Measurements from ENCODE around the gene COBL. TPM values are rescaled to one million over a fixed set of nuclear protein-coding genes. Genes with fewer than 3 reads are reported as not detected.

COBL gene
- total RNA-seq, 1 experiment from 2014 or later: 0.03 TPM

GRCh38 chr7:51141451-51142003 is 175.1 kb downstream of the COBL start:
- H3K27me3 ChIP-seq: peaks cover 3% of the 10 kb centered on the region; the same call in 1 of the 2 replicates
- H3K4me3 ChIP-seq: no peak overlapping the region
- H3K36me3 ChIP-seq: no peaks in the 10 kb centered on the region
- H3K9me3 ChIP-seq: no peaks in the 10 kb centered on the region
- no peak for DNase-seq

GRCh38 chr7:51140199-51141164 is 176.1 kb downstream of the COBL start:
- Histone ChIP-seq H3K36me3 (no peaks in the 10 kb centered on the region), H3K27me3 (peaks cover 3% of the 10 kb centered on the region; the same call in 1 of the 2 replicates)

GRCh38 chr7:51139796-51140195 is 176.8 kb downstream of the COBL start:
- Histone ChIP-seq H3K36me3 (no peaks in the 10 kb centered on the region), H3K4me3 (no peak overlapping the region), H3K9me3 (no peaks in the 10 kb centered on the region), H3K27me3 (peaks cover 3% of the 10 kb centered on the region; the same call in 1 of the 2 replicates)
- DNase-seq: peak; percentile 40

More at GRCh38 chr7:51140199-51141164, 176.1 kb downstream of the COBL start:
- no peak for DNase-seq
- no peaks in the 10 kb centered on the region for H3K9me3 ChIP-seq
- H3K4me3 ChIP-seq: no peak overlapping the region

GRCh38 chr7:51138123-51139085 is 178.2 kb downstream of the COBL start:
- peaks cover 3% of the 10 kb centered on the region; the same call in 1 of the 2 replicates for H3K27me3 ChIP-seq
- no peaks in the 10 kb centered on the region for H3K9me3 ChIP-seq
- no peak overlapping the region for H3K4me3 ChIP-seq
- no peak for DNase-seq
- H3K36me3 ChIP-seq: no peaks in the 10 kb centered on the region

GRCh38 chr7:51135576-51135975 is 181.0 kb downstream of the COBL start:
- no peaks in the 10 kb centered on the region for H3K9me3 ChIP-seq
- no peak for DNase-seq
- no peaks in the 10 kb centered on the region for H3K27me3 ChIP-seq
- no peaks in the 10 kb centered on the region for H3K36me3 ChIP-seq
- H3K4me3 ChIP-seq: no peak overlapping the region

GRCh38 chr7:51134013-51134441 is 182.6 kb downstream of the COBL start:
- no peak for DNase-seq
- Histone ChIP-seq H3K4me3 (no peak overlapping the region), H3K9me3 (no peaks in the 10 kb centered on the region), H3K36me3 (no peaks in the 10 kb centered on the region), H3K27me3 (no peaks in the 10 kb centered on the region)

- H3K27me3 ChIP-seq: no peaks in the 10 kb centered on the region
- H3K4me3 ChIP-seq: no peak overlapping the region
- H3K9me3 ChIP-seq: no peaks in the 10 kb centered on the region
- no peak for DNase-seq
- no peaks in the 10 kb centered on the region for H3K36me3 ChIP-seq
Measured at GRCh38 chr7:51132661-51133060, 183.9 kb downstream of the COBL start.

GRCh38 chr7:51129527-51130472 is 186.8 kb downstream of the COBL start:
- H3K36me3 ChIP-seq: no peaks in the 10 kb centered on the region
- no peak for DNase-seq
- H3K27me3 ChIP-seq: no peaks in the 10 kb centered on the region
- H3K4me3 ChIP-seq: no peak overlapping the region
- no peaks in the 10 kb centered on the region for H3K9me3 ChIP-seq

GRCh38 chr7:51128545-51129435 is 187.8 kb downstream of the COBL start:
- no peaks in the 10 kb centered on the region for H3K27me3 ChIP-seq
- no peak for DNase-seq
- H3K9me3 ChIP-seq: no peaks in the 10 kb centered on the region
- no peaks in the 10 kb centered on the region for H3K36me3 ChIP-seq
- no peak overlapping the region for H3K4me3 ChIP-seq

GRCh38 chr7:51127618-51127904 is 189.0 kb downstream of the COBL start:
- Histone ChIP-seq H3K9me3 (no peaks in the 10 kb centered on the region), H3K36me3 (no peaks in the 10 kb centered on the region), H3K4me3 (no peak overlapping the region), H3K27me3 (no peaks in the 10 kb centered on the region)
- DNase-seq: no peak

GRCh38 chr7:51126813-51127617 is 189.6 kb downstream of the COBL start:
- Histone ChIP-seq H3K4me3 (no peak overlapping the region), H3K36me3 (no peaks in the 10 kb centered on the region), H3K27me3 (no peaks in the 10 kb centered on the region), H3K9me3 (no peaks in the 10 kb centered on the region)
- no peak for DNase-seq

GRCh38 chr7:51126324-51126723 is 190.3 kb downstream of the COBL start:
- DNase-seq: no peak
- no peak overlapping the region for H3K4me3 ChIP-seq
- H3K9me3 ChIP-seq: no peaks in the 10 kb centered on the region
- no peaks in the 10 kb centered on the region for H3K27me3 ChIP-seq
- no peaks in the 10 kb centered on the region for H3K36me3 ChIP-seq

GRCh38 chr7:51124321-51124720 is 192.3 kb downstream of the COBL start:
- Histone ChIP-seq H3K4me3 (no peak overlapping the region), H3K27me3 (no peaks in the 10 kb centered on the region), H3K9me3 (no peaks in the 10 kb centered on the region), H3K36me3 (no peaks in the 10 kb centered on the region)
- no peak for DNase-seq

GRCh38 chr7:51123322-51124019 is 193.1 kb downstream of the COBL start:
- Histone ChIP-seq H3K27me3 (no peaks in the 10 kb centered on the region), H3K4me3 (no peak overlapping the region), H3K9me3 (no peaks in the 10 kb centered on the region), H3K36me3 (no peaks in the 10 kb centered on the region)
- DNase-seq: peak; percentile 94
